GM12878 (cell line): ENCODE data around the gene KCNS1. TPM values are rescaled to one million over a fixed set of nuclear protein-coding genes. Genes with fewer than 3 reads are reported as not detected.

Experiments
- BMI1 ChIP-seq: fragments of 450-650 bp; IDR thresholded peaks from 2 replicates; pipeline ENCODE4 v1.6.1; 2016; ENCODE audit warnings: mild to moderate bottlenecking, moderate library complexity, borderline replicate concordance
- CBX3 ChIP-seq: fragments of 200-600 bp; sonication (generic); IDR thresholded peaks from 2 replicates; pipeline ENCODE4 v1.6.1; 2016; ENCODE audit warnings: low read depth, borderline replicate concordance
- CHD2 ChIP-seq: IDR thresholded peaks from 2 replicates; pipeline ENCODE4 v1.6.1; 2011; ENCODE audit warnings: low read depth, low read length, improper control_type of control experiment, borderline replicate concordance
- CHD4 ChIP-seq: fragments of 200-600 bp; sonication (generic); IDR thresholded peaks from 2 replicates; pipeline ENCODE4 v1.6.1; 2016; ENCODE audit warnings: mild to moderate bottlenecking
- EP300 ChIP-seq, 2 experiments: fragments of 150-350 bp in 1 of 2; IDR thresholded peaks; 2 replicates each; pipeline ENCODE4 v1.6.1; 2011 to 2012; ENCODE audit warnings: low read depth in 2 of 2, low read length in 2 of 2, borderline replicate concordance in 1 of 2, improper control_type of control experiment in 1 of 2, inconsistent platforms in 1 of 2; ENCODE audit not compliant: control insufficient read depth in 1 of 2
- ESRRA ChIP-seq: IDR thresholded peaks from 2 replicates; pipeline ENCODE4 v1.6.1; 2012; ENCODE audit warnings: mild to moderate bottlenecking, low read length, improper control_type of control experiment
- IRF4 ChIP-seq: IDR thresholded peaks from 2 replicates; pipeline ENCODE4 v1.6.1; 2011; ENCODE audit warnings: low read depth, low read length
- MEF2A ChIP-seq: IDR thresholded peaks from 2 replicates; pipeline ENCODE4 v1.6.1; 2011; ENCODE audit warnings: low read depth, mild to moderate bottlenecking, low read length, moderate library complexity; ENCODE audit not compliant: insufficient read depth
- MEF2B ChIP-seq: fragments of 450-650 bp; IDR thresholded peaks from 2 replicates; pipeline ENCODE4 v1.6.1; 2018; ENCODE audit warnings: mild to moderate bottlenecking, moderate library complexity; ENCODE audit not compliant: partially characterized antibody, poor library complexity, severe bottlenecking
- MYC ChIP-seq: IDR thresholded peaks from 2 replicates; pipeline ENCODE4 v1.6.1; 2011; ENCODE audit warnings: mild to moderate bottlenecking, low read length, moderate library complexity, inconsistent platforms; ENCODE audit not compliant: insufficient read depth, insufficient replicate concordance, insufficient read length, severe bottlenecking
- PAX5 ChIP-seq: IDR thresholded peaks from 2 replicates; pipeline ENCODE4 v1.6.1; 2011; ENCODE audit warnings: low read depth, low read length, borderline replicate concordance
- RAD51 ChIP-seq: fragments of 450-650 bp; IDR thresholded peaks from 2 replicates; pipeline ENCODE4 v1.6.1; 2016; ENCODE audit warnings: moderate library complexity, mild to moderate bottlenecking, inconsistent platforms
- SMAD1 ChIP-seq: fragments of 450-650 bp; IDR thresholded peaks from 2 replicates; pipeline ENCODE4 v1.6.1; 2018; ENCODE audit warnings: mild to moderate bottlenecking, low read depth; ENCODE audit not compliant: partially characterized antibody
- SP1 ChIP-seq: IDR thresholded peaks from one replicate; pipeline ENCODE4 v1.6.1; 2011; ENCODE audit warnings: low read depth, low read length
- SPI1 ChIP-seq: IDR thresholded peaks from 2 replicates; pipeline ENCODE4 v1.6.1; 2011; ENCODE audit warnings: low read depth, mild to moderate bottlenecking, low read length, moderate library complexity, borderline replicate concordance; ENCODE audit not compliant: insufficient read depth
- ZBED1 ChIP-seq: IDR thresholded peaks from 2 replicates; pipeline ENCODE4 v1.6.1; 2016; ENCODE audit warnings: borderline replicate concordance
- ZNF24 ChIP-seq: fragments of 450-650 bp; IDR thresholded peaks from 2 replicates; pipeline ENCODE4 v1.6.1; 2017; ENCODE audit warnings: antibody characterized with exemption, mild to moderate bottlenecking
- ZNF274 ChIP-seq: IDR thresholded peaks from one replicate; pipeline ENCODE4 v1.8.0; 2011; ENCODE audit not compliant: insufficient read length, insufficient read depth
- polyA plus RNA-seq, 11 experiments: library from polyadenylated mRNA; depleted of rRNA in 4 of 11; unstranded in 6 of 11; stranded (reverse) in 5 of 11; fragments of >200 nt; fragmentation: Nextera tagmentation in 4 of 11; fragmentation: Illumina TruSeq in 1 of 11; extraction: Ambion mirVana in 4 of 11; extraction: Trizol in 1 of 11; gene quantifications; 1 replicate in 1 of 11; 2 replicates in 10 of 11; pipeline versions ENCODE4 v1.2.1 to v1.2.3, GENCODE V29; 2011 to 2016; ENCODE audit warnings: inconsistent platforms in 2 of 11, missing spikeins in 2 of 11, low read depth in 1 of 11
- total RNA-seq, 4 experiments: library from RNA; depleted of rRNA in 3 of 4; stranded (reverse); fragments of >200 nt in 3 of 4; fragmentation: Illumina TruSeq in 1 of 4; extraction: Trizol in 1 of 4; gene quantifications; 2 replicates each; pipeline versions ENCODE4 v1.2.1 to v1.2.3, GENCODE V29; 2013 to 2021
- TF ChIP-seq, protein P1 (sequence below): fragments of 450-650 bp; IDR thresholded peaks from 2 replicates; pipeline ENCODE4 v1.6.1; 2017; ENCODE audit warnings: antibody characterized with exemption, mild to moderate bottlenecking, moderate library complexity
- TF ChIP-seq, protein P2 (sequence below): fragments of 450-650 bp; conservative IDR thresholded peaks from 2 replicates; pipeline ENCODE4 v1.6.1; 2017; ENCODE audit warnings: mild to moderate bottlenecking, moderate library complexity
- TF ChIP-seq, protein P3 (sequence below): IDR thresholded peaks from 2 replicates; pipeline ENCODE4 v1.6.1; 2011; ENCODE audit warnings: borderline replicate concordance, low read depth, mild to moderate bottlenecking, moderate library complexity, low read length; ENCODE audit not compliant: insufficient read depth, poor library complexity, severe bottlenecking
- TF ChIP-seq, protein P4 (sequence below): fragments of 450-650 bp; IDR thresholded peaks from 2 replicates; pipeline ENCODE4 v1.6.1; 2018; ENCODE audit warnings: mild to moderate bottlenecking, low read depth, moderate library complexity; ENCODE audit not compliant: partially characterized antibody

The KCNS1 gene
- total and polyA plus RNA-seq, 10 of the 15 experiments (the other 5 are each of a cell fraction or from before 2014, with no cell fraction given): not detected

DNA sequence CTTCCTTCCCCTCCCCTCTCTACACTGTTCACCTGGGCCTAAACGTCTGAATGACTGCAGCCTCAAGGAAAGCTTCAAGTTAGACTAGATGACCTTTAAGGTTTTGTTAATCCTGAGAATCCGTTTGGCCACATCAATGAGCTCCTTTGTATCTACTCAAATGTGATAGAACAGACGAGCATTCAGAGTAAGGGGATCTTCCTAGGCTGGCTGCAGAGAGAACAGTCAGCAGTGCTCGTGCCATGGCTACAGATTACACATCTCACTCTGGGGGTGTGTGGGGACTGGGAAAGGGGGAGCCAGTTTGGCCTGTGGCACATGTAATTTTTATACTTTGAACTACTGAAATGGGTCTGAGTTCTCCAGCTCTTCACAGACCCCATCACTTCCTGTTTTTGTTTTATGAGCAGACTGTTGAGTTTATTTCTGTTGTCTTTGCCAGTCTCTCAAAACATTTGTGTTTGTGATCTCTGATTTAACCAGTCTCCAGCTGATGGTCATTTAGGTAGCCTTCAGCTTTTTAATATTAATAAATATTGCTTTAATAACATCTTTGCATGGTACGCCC is 50.9 kb downstream of the KCNS1 start (continued):
- no peak for TF ChIP-seq RAD51
- no peak for TF ChIP-seq CBX3
- TF ChIP-seq PAX5: no peak
- TF ChIP-seq, protein P1, sequence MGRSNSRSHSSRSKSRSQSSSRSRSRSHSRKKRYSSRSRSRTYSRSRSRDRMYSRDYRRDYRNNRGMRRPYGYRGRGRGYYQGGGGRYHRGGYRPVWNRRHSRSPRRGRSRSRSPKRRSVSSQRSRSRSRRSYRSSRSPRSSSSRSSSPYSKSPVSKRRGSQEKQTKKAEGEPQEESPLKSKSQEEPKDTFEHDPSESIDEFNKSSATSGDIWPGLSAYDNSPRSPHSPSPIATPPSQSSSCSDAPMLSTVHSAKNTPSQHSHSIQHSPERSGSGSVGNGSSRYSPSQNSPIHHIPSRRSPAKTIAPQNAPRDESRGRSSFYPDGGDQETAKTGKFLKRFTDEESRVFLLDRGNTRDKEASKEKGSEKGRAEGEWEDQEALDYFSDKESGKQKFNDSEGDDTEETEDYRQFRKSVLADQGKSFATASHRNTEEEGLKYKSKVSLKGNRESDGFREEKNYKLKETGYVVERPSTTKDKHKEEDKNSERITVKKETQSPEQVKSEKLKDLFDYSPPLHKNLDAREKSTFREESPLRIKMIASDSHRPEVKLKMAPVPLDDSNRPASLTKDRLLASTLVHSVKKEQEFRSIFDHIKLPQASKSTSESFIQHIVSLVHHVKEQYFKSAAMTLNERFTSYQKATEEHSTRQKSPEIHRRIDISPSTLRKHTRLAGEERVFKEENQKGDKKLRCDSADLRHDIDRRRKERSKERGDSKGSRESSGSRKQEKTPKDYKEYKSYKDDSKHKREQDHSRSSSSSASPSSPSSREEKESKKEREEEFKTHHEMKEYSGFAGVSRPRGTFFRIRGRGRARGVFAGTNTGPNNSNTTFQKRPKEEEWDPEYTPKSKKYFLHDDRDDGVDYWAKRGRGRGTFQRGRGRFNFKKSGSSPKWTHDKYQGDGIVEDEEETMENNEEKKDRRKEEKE: no peak
- no peak for TF ChIP-seq SMAD1
- TF ChIP-seq IRF4: no peak
- no peak for TF ChIP-seq CHD4
- TF ChIP-seq, protein P2, sequence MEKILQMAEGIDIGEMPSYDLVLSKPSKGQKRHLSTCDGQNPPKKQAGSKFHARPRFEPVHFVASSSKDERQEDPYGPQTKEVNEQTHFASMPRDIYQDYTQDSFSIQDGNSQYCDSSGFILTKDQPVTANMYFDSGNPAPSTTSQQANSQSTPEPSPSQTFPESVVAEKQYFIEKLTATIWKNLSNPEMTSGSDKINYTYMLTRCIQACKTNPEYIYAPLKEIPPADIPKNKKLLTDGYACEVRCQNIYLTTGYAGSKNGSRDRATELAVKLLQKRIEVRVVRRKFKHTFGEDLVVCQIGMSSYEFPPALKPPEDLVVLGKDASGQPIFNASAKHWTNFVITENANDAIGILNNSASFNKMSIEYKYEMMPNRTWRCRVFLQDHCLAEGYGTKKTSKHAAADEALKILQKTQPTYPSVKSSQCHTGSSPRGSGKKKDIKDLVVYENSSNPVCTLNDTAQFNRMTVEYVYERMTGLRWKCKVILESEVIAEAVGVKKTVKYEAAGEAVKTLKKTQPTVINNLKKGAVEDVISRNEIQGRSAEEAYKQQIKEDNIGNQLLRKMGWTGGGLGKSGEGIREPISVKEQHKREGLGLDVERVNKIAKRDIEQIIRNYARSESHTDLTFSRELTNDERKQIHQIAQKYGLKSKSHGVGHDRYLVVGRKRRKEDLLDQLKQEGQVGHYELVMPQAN: no peak
- TF ChIP-seq SPI1: peak; percentile 90
- TF ChIP-seq MYC: no peak
- TF ChIP-seq, protein P3, sequence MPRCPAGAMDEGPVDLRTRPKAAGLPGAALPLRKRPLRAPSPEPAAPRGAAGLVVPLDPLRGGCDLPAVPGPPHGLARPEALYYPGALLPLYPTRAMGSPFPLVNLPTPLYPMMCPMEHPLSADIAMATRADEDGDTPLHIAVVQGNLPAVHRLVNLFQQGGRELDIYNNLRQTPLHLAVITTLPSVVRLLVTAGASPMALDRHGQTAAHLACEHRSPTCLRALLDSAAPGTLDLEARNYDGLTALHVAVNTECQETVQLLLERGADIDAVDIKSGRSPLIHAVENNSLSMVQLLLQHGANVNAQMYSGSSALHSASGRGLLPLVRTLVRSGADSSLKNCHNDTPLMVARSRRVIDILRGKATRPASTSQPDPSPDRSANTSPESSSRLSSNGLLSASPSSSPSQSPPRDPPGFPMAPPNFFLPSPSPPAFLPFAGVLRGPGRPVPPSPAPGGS: no peak
- TF ChIP-seq EP300 (IDR thresholded peaks at IDR 0.05; ENCODE audit: borderline replicate concordance in 1 of 2, control insufficient read depth in 1 of 2, low read depth in 2 of 2, low read length in 2 of 2): no peak
- TF ChIP-seq ZBED1: no peak
- no peak for TF ChIP-seq ZNF24
- no peak for TF ChIP-seq ESRRA
- TF ChIP-seq MEF2A: no peak
- peak; percentile 9 for TF ChIP-seq MEF2B
- TF ChIP-seq, protein P4, sequence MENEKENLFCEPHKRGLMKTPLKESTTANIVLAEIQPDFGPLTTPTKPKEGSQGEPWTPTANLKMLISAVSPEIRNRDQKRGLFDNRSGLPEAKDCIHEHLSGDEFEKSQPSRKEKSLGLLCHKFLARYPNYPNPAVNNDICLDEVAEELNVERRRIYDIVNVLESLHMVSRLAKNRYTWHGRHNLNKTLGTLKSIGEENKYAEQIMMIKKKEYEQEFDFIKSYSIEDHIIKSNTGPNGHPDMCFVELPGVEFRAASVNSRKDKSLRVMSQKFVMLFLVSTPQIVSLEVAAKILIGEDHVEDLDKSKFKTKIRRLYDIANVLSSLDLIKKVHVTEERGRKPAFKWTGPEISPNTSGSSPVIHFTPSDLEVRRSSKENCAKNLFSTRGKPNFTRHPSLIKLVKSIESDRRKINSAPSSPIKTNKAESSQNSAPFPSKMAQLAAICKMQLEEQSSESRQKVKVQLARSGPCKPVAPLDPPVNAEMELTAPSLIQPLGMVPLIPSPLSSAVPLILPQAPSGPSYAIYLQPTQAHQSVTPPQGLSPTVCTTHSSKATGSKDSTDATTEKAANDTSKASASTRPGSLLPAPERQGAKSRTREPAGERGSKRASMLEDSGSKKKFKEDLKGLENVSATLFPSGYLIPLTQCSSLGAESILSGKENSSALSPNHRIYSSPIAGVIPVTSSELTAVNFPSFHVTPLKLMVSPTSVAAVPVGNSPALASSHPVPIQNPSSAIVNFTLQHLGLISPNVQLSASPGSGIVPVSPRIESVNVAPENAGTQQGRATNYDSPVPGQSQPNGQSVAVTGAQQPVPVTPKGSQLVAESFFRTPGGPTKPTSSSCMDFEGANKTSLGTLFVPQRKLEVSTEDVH: no peak
- TF ChIP-seq CHD2: no peak
- TF ChIP-seq SP1: no peak
- no peak for TF ChIP-seq BMI1
- TF ChIP-seq ZNF274: no peak
